ENCODE measurements around the gene TSPAN15. TPM values are rescaled to one million over a fixed set of nuclear protein-coding genes. Genes with fewer than 3 reads are reported as not detected.

Gene TSPAN15
- total and polyA plus RNA-seq, 2 experiments from 2014 or later: 6.6 to 10.1 TPM

GRCh38 chr10:69409968-69410367, 41.3 kb upstream of the TSPAN15 start:
- H3K9me2 ChIP-seq (ENCODE audit: insufficient read depth): no peaks in the 10 kb centered on the region
- Mint-ChIP-seq H3K27ac (no peak overlapping the region), H3K4me1 (peaks cover 36% of the 10 kb centered on the region), H3K36me3 (ENCODE audit: low read depth) (no peaks in the 10 kb centered on the region), H3K4me3 (no peak overlapping the region), H3K9me3 (no peaks in the 10 kb centered on the region; the same call in 2 of the 3 replicates), H3K27me3 (ENCODE audit: insufficient read depth, low read depth, poor library complexity) (peaks cover 20% of the 10 kb centered on the region)
- H3K27me3 ChIP-seq (ENCODE audit: insufficient read depth): peaks cover 4% of the 10 kb centered on the region; the same call in 1 of the 2 replicates
- no peak overlapping the region for H3K27ac ChIP-seq (ENCODE audit: low read depth)
- no peak overlapping the region for H3K4me2 ChIP-seq
- no peaks in the 10 kb centered on the region for H3K36me3 ChIP-seq (ENCODE audit: insufficient read depth)
- DNase-seq (ENCODE audit: low spot score) (no peak), ATAC-seq (no peak)
- H2AFZ ChIP-seq: no peak overlapping the region
- no peaks in the 10 kb centered on the region for H3K79me2 ChIP-seq (replicated peaks; ENCODE audit: insufficient read depth)
- no peak overlapping the region for H3K4me3 ChIP-seq
- no peaks in the 10 kb centered on the region; the same call in 1 of the 2 replicates for H3F3A ChIP-seq (replicated peaks; ENCODE audit: low read depth)
- no peaks in the 10 kb centered on the region for H4K20me1 ChIP-seq (replicated peaks; ENCODE audit: insufficient read depth)
- peaks cover 23% of the 10 kb centered on the region; the same call in 1 of the 2 replicates for H3K4me1 ChIP-seq (ENCODE audit: insufficient read depth)
- TF ChIP-seq NANOG (IDR thresholded peaks at IDR 0.05; ENCODE audit: borderline replicate concordance): no peak
- TF ChIP-seq CREB1 (CRISPR knock-in tag; IDR thresholded peaks at IDR 0.05; ENCODE audit: low read depth): no peak
- TF ChIP-seq ZNF114 (CRISPR knock-in tag; IDR thresholded peaks at IDR 0.05): no peak
- TF ChIP-seq POLR2AphosphoS5 (IDR thresholded peaks at IDR 0.05; ENCODE audit: low read depth): no peak
- TF ChIP-seq ZNF331 (CRISPR knock-in tag; IDR thresholded peaks at IDR 0.05; ENCODE audit: low read depth): no peak

DNA sequence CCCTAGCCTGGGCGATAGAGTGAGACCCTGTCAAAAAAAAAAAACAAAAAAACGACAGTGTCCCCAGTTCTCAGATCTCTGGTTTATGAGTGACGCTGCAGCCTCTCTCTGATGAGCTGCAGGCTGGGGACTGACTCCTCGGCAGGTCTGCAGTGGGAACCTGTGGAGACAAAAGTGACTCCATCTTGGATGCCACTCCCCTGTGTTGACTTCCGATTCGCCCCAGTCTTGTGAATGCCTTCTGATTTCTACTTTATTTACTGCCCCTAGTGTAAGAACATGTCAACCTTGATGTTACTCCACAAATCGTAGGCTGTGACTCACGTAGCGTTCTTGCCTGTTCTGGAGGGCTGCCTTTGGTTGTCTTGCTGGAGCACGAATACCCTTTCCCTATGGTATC, 40.8 kb upstream of the TSPAN15 start:
- no peak overlapping the region for H2AFZ ChIP-seq
- Mint-ChIP-seq H3K4me1 (peaks cover 31% of the 10 kb centered on the region), H3K4me3 (no peak overlapping the region), H3K36me3 (ENCODE audit: low read depth) (no peaks in the 10 kb centered on the region), H3K27me3 (ENCODE audit: insufficient read depth, low read depth, poor library complexity) (peaks cover 20% of the 10 kb centered on the region), H3K9me3 (no peaks in the 10 kb centered on the region; the same call in 2 of the 3 replicates), H3K27ac (no peak overlapping the region)
- peaks cover 4% of the 10 kb centered on the region; the same call in 1 of the 2 replicates for H3K27me3 ChIP-seq (ENCODE audit: insufficient read depth)
- no peaks in the 10 kb centered on the region for H3K79me2 ChIP-seq (replicated peaks; ENCODE audit: insufficient read depth)
- H3K27ac ChIP-seq (ENCODE audit: low read depth): no peak overlapping the region
- no peaks in the 10 kb centered on the region; the same call in 1 of the 2 replicates for H3F3A ChIP-seq (replicated peaks; ENCODE audit: low read depth)
- H3K9me2 ChIP-seq (ENCODE audit: insufficient read depth): no peaks in the 10 kb centered on the region
- H3K4me3 ChIP-seq: no peak overlapping the region
- no peaks in the 10 kb centered on the region for H4K20me1 ChIP-seq (replicated peaks; ENCODE audit: insufficient read depth)
- no peaks in the 10 kb centered on the region for H3K36me3 ChIP-seq (ENCODE audit: insufficient read depth)
- DNase-seq (ENCODE audit: low spot score) (no peak), ATAC-seq (no peak)
- H3K4me2 ChIP-seq: no peak overlapping the region
- peaks cover 23% of the 10 kb centered on the region; the same call in 1 of the 2 replicates for H3K4me1 ChIP-seq (ENCODE audit: insufficient read depth)
- TF ChIP-seq ZNF331 (CRISPR knock-in tag; IDR thresholded peaks at IDR 0.05; ENCODE audit: low read depth) (no peak), EZH2phosphoT487 (IDR thresholded peaks at IDR 0.05; ENCODE audit: unreplicated experiment) (no peak), ZNF462 (CRISPR knock-in tag; IDR thresholded peaks at IDR 0.05) (no peak), CREB1 (CRISPR knock-in tag; IDR thresholded peaks at IDR 0.05; ENCODE audit: low read depth) (no peak), ETS1 (IDR thresholded peaks at IDR 0.05) (no peak), POLR2AphosphoS5 (IDR thresholded peaks at IDR 0.05; ENCODE audit: low read depth) (no peak), CTCF (conservative IDR thresholded peaks at IDR 0.05; ENCODE audit: low read depth in 2 of 2) (no peak), STAT1 (IDR thresholded peaks at IDR 0.05; ENCODE audit: unreplicated experiment) (no peak)

All from GM23338 (cell line).